Gastroesophageal sphincter (tissue), 4 donors: ENCODE results near the gene GRID1. TPM values are rescaled to one million over a fixed set of nuclear protein-coding genes. Genes with fewer than 3 reads are reported as not detected.

ENCODE experiments used
- ATAC-seq: fragments of 150-250 bp; one replicate; pipeline ENCODE4 v1.9.1; 2016; ENCODE audit warnings: mild to moderate bottlenecking, moderate library complexity
- H3K27ac ChIP-seq, 4 donors: fragments of 200-600 bp; sonication (generic) in 3 of 4; 1 replicate in 3 of 4; 2 replicates in 1 of 4; pipeline ENCODE4 v1.5.1; 2016 to 2019
- H3K27me3 ChIP-seq: fragments of 200-600 bp; sonication (generic); one replicate; pipeline ENCODE4 v1.5.1; 2019
- H3K36me3 ChIP-seq, 2 donors: fragments of 200-600 bp; sonication (generic); one replicate each; pipeline ENCODE4 v1.5.1; 2019; ENCODE audit warnings: control low read depth in 1 of 2
- H3K4me1 ChIP-seq, 3 donors: fragments of 200-600 bp; sonication (generic); 1 replicate in 2 of 3; 2 replicates in 1 of 3; pipeline ENCODE4 v1.5.1; 2016 to 2019; ENCODE audit warnings: control low read depth in 2 of 3
- H3K4me3 ChIP-seq, 2 donors: fragments of 200-600 bp; sonication (generic); one replicate each; pipeline ENCODE4 v1.5.1; 2019; ENCODE audit warnings: mild to moderate bottlenecking in 1 of 2, moderate library complexity in 1 of 2
- H3K9me3 ChIP-seq, 3 donors: fragments of 200-600 bp; sonication (generic); one replicate each; pipeline ENCODE4 v1.5.1; 2017 to 2019; ENCODE audit warnings: control low read depth in 2 of 3
- EP300 ChIP-seq: sonication (generic); formaldehyde crosslinking; IDR thresholded peaks from one replicate; pipeline ENCODE4 v1.6.1; 2017; ENCODE audit warnings: antibody characterized with exemption, mild to moderate bottlenecking
- POLR2A ChIP-seq, 2 donors: fragments of 450-650 bp; IDR thresholded peaks; one replicate each; pipeline ENCODE4 v1.6.1; 2017; ENCODE audit warnings: antibody characterized with exemption in 2 of 2, mild to moderate bottlenecking in 2 of 2, moderate library complexity in 1 of 2
- POLR2AphosphoS5 ChIP-seq: sonication (generic); formaldehyde crosslinking; IDR thresholded peaks from one replicate; pipeline ENCODE4 v1.6.1; 2017; ENCODE audit warnings: antibody characterized with exemption
- WGBS, 2 donors: methylation state at CpG; one replicate each; pipeline ENCODE4 v1.1.5; 2018; ENCODE audit warnings: low coverage in 1 of 2; 5-methylcytosine and 5-hydroxymethylcytosine counted together
- total RNA-seq, 4 donors: library from RNA; depleted of rRNA; stranded (reverse); fragments of >200 nt; gene quantifications; one replicate each; pipeline ENCODE4 v1.1.0, GENCODE V29; 2016
- TF ChIP-seq, protein P1 (sequence below), 4 experiments: fragments of 200-600 bp in 2 of 4; fragments of 450-650 bp in 2 of 4; sonication (generic) in 1 of 4; IDR thresholded peaks; one replicate each; pipeline ENCODE4 v1.5.1; 2017 to 2019; ENCODE audit warnings: antibody characterized with exemption in 4 of 4, mild to moderate bottlenecking in 2 of 4, moderate library complexity in 2 of 4

GRID1 gene
- total RNA-seq, 4 donors from 2014 or later, result 1.2 to 2.7 (median 1.7) TPM

DNA sequence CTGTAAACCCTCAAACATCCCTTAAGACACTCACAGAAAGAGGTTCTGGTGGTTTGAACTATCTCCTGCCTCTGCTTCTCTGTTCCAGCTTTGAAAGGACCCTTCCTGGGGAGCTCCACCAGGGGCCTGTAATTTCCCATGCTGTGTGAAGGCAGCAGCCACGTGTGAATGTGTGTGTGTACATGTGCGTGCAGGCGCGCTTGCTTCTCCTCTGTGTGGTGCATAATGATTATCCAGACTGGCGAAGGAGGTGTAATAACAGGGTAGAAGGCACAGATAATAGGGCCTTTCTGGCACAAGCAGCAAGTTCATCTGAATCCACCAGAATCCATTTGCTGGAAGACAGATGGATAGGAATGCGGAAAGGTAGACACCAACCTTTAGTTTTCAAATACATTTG lies 466.5 kb downstream of the GRID1 start:
- Histone ChIP-seq H3K9me3 (no peaks in the 10 kb centered on the region), H3K4me3 (no peak overlapping the region), H3K27ac (no peak overlapping the region), H3K36me3 (no peaks in the 10 kb centered on the region), H3K27me3 (no peaks in the 10 kb centered on the region), H3K4me1 (no peaks in the 10 kb centered on the region)
- no peak for ATAC-seq
- WGBS, 2 donors, result 89% methylated on average over 1 of the region's 6 CpGs; no CpG with 5 or more reads in 1 of the 2 donors
- TF ChIP-seq, protein P1, sequence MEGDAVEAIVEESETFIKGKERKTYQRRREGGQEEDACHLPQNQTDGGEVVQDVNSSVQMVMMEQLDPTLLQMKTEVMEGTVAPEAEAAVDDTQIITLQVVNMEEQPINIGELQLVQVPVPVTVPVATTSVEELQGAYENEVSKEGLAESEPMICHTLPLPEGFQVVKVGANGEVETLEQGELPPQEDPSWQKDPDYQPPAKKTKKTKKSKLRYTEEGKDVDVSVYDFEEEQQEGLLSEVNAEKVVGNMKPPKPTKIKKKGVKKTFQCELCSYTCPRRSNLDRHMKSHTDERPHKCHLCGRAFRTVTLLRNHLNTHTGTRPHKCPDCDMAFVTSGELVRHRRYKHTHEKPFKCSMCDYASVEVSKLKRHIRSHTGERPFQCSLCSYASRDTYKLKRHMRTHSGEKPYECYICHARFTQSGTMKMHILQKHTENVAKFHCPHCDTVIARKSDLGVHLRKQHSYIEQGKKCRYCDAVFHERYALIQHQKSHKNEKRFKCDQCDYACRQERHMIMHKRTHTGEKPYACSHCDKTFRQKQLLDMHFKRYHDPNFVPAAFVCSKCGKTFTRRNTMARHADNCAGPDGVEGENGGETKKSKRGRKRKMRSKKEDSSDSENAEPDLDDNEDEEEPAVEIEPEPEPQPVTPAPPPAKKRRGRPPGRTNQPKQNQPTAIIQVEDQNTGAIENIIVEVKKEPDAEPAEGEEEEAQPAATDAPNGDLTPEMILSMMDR (IDR thresholded peaks at IDR 0.05), result no peak
- TF ChIP-seq POLR2A (IDR thresholded peaks at IDR 0.05) (no peak), EP300 (no peak), POLR2AphosphoS5 (no peak)

DNA sequence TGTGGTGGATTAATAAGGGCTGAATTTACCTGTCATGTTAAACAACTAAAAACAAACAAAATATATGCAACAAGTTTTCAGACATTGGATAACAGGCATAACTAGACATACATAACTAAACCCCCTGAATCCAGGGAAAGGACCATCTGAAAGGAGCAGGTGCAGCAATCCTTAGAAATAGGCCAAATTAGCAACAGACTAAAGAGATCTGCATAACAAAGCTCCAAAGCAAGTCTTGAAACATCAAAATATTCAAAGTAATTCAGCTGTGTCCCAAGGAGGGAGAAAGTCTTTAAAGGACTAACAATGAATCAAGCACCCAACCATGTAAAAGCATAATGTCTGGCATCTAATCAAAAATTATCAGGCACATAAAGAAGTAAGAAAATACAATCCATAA lies 475.1 kb downstream of the GRID1 start:
- Histone ChIP-seq H3K4me1 (no peaks in the 10 kb centered on the region), H3K27me3 (no peaks in the 10 kb centered on the region), H3K9me3 (no peaks in the 10 kb centered on the region), H3K36me3 (no peaks in the 10 kb centered on the region), H3K4me3 (no peak overlapping the region), H3K27ac (no peak overlapping the region)
- TF ChIP-seq, protein P1 (IDR thresholded peaks at IDR 0.05), result no peak
- TF ChIP-seq POLR2AphosphoS5 (no peak), POLR2A (IDR thresholded peaks at IDR 0.05) (no peak), EP300 (no peak)
- ATAC-seq, result no peak

DNA sequence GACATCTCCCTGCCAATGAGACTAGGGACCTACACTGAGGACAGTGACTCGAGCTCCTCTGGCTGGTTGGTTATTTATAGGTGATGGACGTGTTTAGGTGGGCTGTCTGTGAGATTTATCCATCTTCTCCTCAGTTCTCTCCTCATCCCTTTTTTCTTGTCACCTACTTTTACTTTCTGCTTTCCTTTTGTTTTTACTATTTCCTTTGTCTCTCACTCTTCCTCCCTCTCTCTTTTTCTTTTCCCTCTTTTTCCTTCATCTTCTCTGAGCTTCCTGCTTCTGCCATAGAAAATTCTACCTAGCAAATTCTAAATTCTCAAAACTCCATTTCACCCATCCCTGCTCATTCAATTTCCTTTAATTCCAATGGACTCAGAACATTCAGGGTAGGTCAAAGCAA lies 478.0 kb downstream of the GRID1 start:
- 67% methylated on average over 1 to 2 of the region's 2 CpGs for WGBS, 2 donors

DNA sequence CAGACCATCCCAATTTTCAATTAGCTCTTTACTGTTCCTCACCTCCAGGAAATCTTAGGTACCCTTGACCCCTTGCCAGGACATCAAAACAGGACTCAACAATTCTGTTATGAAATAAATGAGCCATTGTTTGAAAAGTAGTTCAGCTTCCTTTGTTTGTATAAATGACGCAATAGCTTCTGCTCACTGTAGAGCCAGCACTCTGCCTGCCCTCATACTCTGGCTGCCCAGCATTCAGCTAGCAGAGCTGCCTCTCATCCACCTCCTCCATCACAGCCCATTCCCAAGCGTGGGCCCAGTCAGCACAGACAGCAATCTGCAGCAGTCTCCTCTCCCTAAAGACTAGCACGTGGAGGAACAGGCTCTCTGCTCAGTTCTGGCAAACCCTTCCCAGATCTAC lies 478.6 kb downstream of the GRID1 start:
- ATAC-seq, result no peak
- 52 to 62% methylated on average over 2 to 3 of the region's 3 CpGs for WGBS, 2 donors
- Histone ChIP-seq H3K36me3 (no peaks in the 10 kb centered on the region), H3K27me3 (no peaks in the 10 kb centered on the region), H3K4me3 (no peak overlapping the region), H3K9me3 (no peaks in the 10 kb centered on the region), H3K4me1 (no peaks in the 10 kb centered on the region), H3K27ac (no peak overlapping the region)
- no peak for TF ChIP-seq POLR2A (IDR thresholded peaks at IDR 0.05)

More for the DNA sequence above, 478.0 kb downstream of the GRID1 start:
- no peak for ATAC-seq
- no peaks in the 10 kb centered on the region for H3K36me3 ChIP-seq
- no peak overlapping the region for H3K4me3 ChIP-seq
- H3K4me1 ChIP-seq, result no peaks in the 10 kb centered on the region
- H3K9me3 ChIP-seq, result no peaks in the 10 kb centered on the region
- no peak overlapping the region for H3K27ac ChIP-seq
- no peaks in the 10 kb centered on the region for H3K27me3 ChIP-seq
- TF ChIP-seq POLR2AphosphoS5 (no peak), POLR2A (IDR thresholded peaks at IDR 0.05) (no peak), EP300 (no peak)
- TF ChIP-seq, protein P1 (IDR thresholded peaks at IDR 0.05), result no peak

GRCh38 chr10:85874208-85874607 lies 492.4 kb downstream of the GRID1 start:
- H3K4me1 ChIP-seq, result no peaks in the 10 kb centered on the region
- no peaks in the 10 kb centered on the region for H3K27me3 ChIP-seq
- H3K27ac ChIP-seq, result no peak overlapping the region
- H3K4me3 ChIP-seq, result no peak overlapping the region
- no peaks in the 10 kb centered on the region for H3K36me3 ChIP-seq
- TF ChIP-seq, protein P1 (IDR thresholded peaks at IDR 0.05), result no peak
- TF ChIP-seq POLR2AphosphoS5 (no peak), POLR2A (IDR thresholded peaks at IDR 0.05) (no peak), EP300 (no peak)
- H3K9me3 ChIP-seq, result peaks cover 0 to 10% (median 0%) of the 10 kb centered on the region in 3 donors
- no peak for ATAC-seq

- Histone ChIP-seq H3K27me3 (no peaks in the 10 kb centered on the region), H3K36me3 (no peaks in the 10 kb centered on the region), H3K9me3 (peaks cover 0 to 10% (median 0%) of the 10 kb centered on the region in 3 donors), H3K4me1 (no peaks in the 10 kb centered on the region), H3K4me3 (no peak overlapping the region), H3K27ac (no peak overlapping the region)
- TF ChIP-seq POLR2A (IDR thresholded peaks at IDR 0.05) (no peak), POLR2AphosphoS5 (no peak)
- TF ChIP-seq, protein P1 (IDR thresholded peaks at IDR 0.05), result no peak
- 66 to 80% methylated on average over 1 to 3 of the region's 3 CpGs for WGBS, 2 donors
- no peak for ATAC-seq
These were observed 493.5 kb downstream of the GRID1 start for GRCh38 chr10:85873063-85873462.
